Keratinocyte (primary cell): ENCODE data around the gene LTB4R2. TPM values are rescaled to one million over a fixed set of nuclear protein-coding genes. Genes with fewer than 3 reads are reported as not detected.

Source experiments
- DNase-seq: peaks from one replicate; pipeline ENCODE4 v3.0.0-alpha.2; 2011; ENCODE audit warnings: low read depth, missing footprints, low spot score
- FAIRE-seq: peaks from 2 replicates; lab custom pipeline; 2011; peaks lifted over from hg19 to GRCh38; lab: Jason Lieb, UNC
- H2AFZ ChIP-seq: 2 replicates; pipeline ENCODE4 v1.6.0; 2012; ENCODE audit warnings: low read length, control low read depth, inconsistent platforms; ENCODE audit not compliant: control insufficient read depth
- H3K27ac ChIP-seq: 2 replicates; pipeline ENCODE4 v1.5.1; 2011; ENCODE audit warnings: low read length; ENCODE audit not compliant: control insufficient read depth, insufficient read depth
- H3K27me3 ChIP-seq: 3 replicates; pipeline ENCODE4 v1.6.0; 2011; ENCODE audit warnings: low read length; ENCODE audit not compliant: control insufficient read depth, insufficient read depth; ENCODE audit errors: extremely low read depth
- H3K36me3 ChIP-seq, 2 experiments: 2 replicates in 1 of 2; 3 replicates in 1 of 2; pipeline ENCODE4 v1.5.1; 2011; ENCODE audit warnings: low read length in 2 of 2, mild to moderate bottlenecking in 1 of 2; ENCODE audit not compliant: control insufficient read depth in 2 of 2, insufficient read depth in 2 of 2; ENCODE audit errors: extremely low read depth in 1 of 2
- H3K4me1 ChIP-seq: 3 replicates; pipeline ENCODE4 v1.5.1; 2011; ENCODE audit warnings: low read length; ENCODE audit not compliant: control insufficient read depth, insufficient read depth; ENCODE audit errors: extremely low read depth
- H3K4me2 ChIP-seq: 3 replicates; pipeline ENCODE4 v1.6.0; 2011; ENCODE audit warnings: low read depth, low read length; ENCODE audit not compliant: control insufficient read depth, insufficient read depth; ENCODE audit errors: extremely low read depth
- H3K4me3 ChIP-seq, 3 experiments: fragments of 200-600 bp in 1 of 3; sonication (generic) in 1 of 3; 2 replicates in 2 of 3; 3 replicates in 1 of 3; pipeline ENCODE4 v1.5.1; 2011 to 2016; ENCODE audit warnings: low read length in 3 of 3, mild to moderate bottlenecking in 3 of 3, control low read depth in 2 of 3, inconsistent platforms in 1 of 3, low read depth in 1 of 3, mixed read lengths in 1 of 3, mixed run types in 1 of 3, moderate library complexity in 1 of 3; ENCODE audit not compliant: control insufficient read depth in 2 of 3, insufficient read depth in 2 of 3; ENCODE audit errors: extremely low read depth in 1 of 3
- H3K79me2 ChIP-seq: 2 replicates; pipeline ENCODE4 v1.6.0; 2012; ENCODE audit warnings: low read length; ENCODE audit not compliant: control insufficient read depth, insufficient read depth
- H3K9ac ChIP-seq: 3 replicates; pipeline ENCODE4 v1.6.0; 2011; ENCODE audit warnings: low read length; ENCODE audit not compliant: control insufficient read depth, insufficient read depth; ENCODE audit errors: extremely low read depth
- H3K9me1 ChIP-seq: 3 replicates; pipeline ENCODE4 v1.6.0; 2011; ENCODE audit warnings: low read length; ENCODE audit not compliant: control insufficient read depth, insufficient read depth; ENCODE audit errors: extremely low read depth
- H3K9me3 ChIP-seq: 2 replicates; pipeline ENCODE4 v1.5.1; 2012; ENCODE audit warnings: low read depth, low read length; ENCODE audit not compliant: control insufficient read depth
- H4K20me1 ChIP-seq: 3 replicates; pipeline ENCODE4 v1.6.0; 2011; ENCODE audit warnings: low read length; ENCODE audit not compliant: control insufficient read depth, insufficient read depth; ENCODE audit errors: extremely low read depth
- EZH2 ChIP-seq: IDR thresholded peaks from one replicate; pipeline ENCODE4 v1.6.1; 2012; ENCODE audit warnings: inconsistent platforms, mild to moderate bottlenecking, low read length, moderate library complexity
- dilution Hi-C: fragments of 300-500 bp; cut with MboI; formaldehyde crosslinking; loops from one replicate; pipeline ENCODE4 v1.7.0; 2020; ENCODE audit warnings: low sequenced_read_pairs; ENCODE audit not compliant: extremely low pct_ligation_motif_present
- polyA plus RNA-seq, 5 experiments: library from polyadenylated mRNA; depleted of rRNA in 3 of 5; stranded (reverse) in 3 of 5; stranded (forward) in 1 of 5; unstranded in 1 of 5; fragments of >200 nt; gene quantifications; 1 replicate in 1 of 5; 2 replicates in 3 of 5; 3 replicates in 1 of 5; pipeline versions ENCODE4 v1.2.1 to v1.2.3, GENCODE V29; 2011 to 2012; ENCODE audit warnings: missing spikeins in 2 of 5, low read depth in 1 of 5, low replicate concordance in 1 of 5
- TF ChIP-seq, protein P1 (sequence below), 3 experiments: IDR thresholded peaks in 1 of 3; conservative IDR thresholded peaks in 1 of 3; optimal IDR thresholded peaks in 1 of 3; 2 replicates in 2 of 3; 3 replicates in 1 of 3; pipeline versions ENCODE3 to v1.5.1; 2011; ENCODE audit warnings: low read length in 3 of 3, mild to moderate bottlenecking in 3 of 3, moderate library complexity in 2 of 3, control low read depth in 1 of 3, inconsistent platforms in 1 of 3; ENCODE audit not compliant: insufficient read depth in 2 of 3; ENCODE audit errors: extremely low read depth in 1 of 3

Gene LTB4R2
- polyA plus RNA-seq, 1 donor (not counting 4 experiments of a cell fraction or from before 2014, with no cell fraction given), result 7.9 TPM

- H3K36me3 ChIP-seq, result no peaks in the 10 kb centered on the region
- dilution Hi-C loops, result no loop called here
- H3K79me2 ChIP-seq, result no peaks in the 10 kb centered on the region
- H4K20me1 ChIP-seq, result no peaks in the 10 kb centered on the region
- H3K9me1 ChIP-seq, result no peaks in the 10 kb centered on the region
- no peak overlapping the region for H3K4me3 ChIP-seq
- no peak for FAIRE-seq
- H3K27me3 ChIP-seq, result peaks cover 6% of the 10 kb centered on the region
- no peak overlapping the region for H2AFZ ChIP-seq
- no peaks in the 10 kb centered on the region for H3K9me3 ChIP-seq
- no peak overlapping the region for H3K27ac ChIP-seq
- TF ChIP-seq, protein P1, sequence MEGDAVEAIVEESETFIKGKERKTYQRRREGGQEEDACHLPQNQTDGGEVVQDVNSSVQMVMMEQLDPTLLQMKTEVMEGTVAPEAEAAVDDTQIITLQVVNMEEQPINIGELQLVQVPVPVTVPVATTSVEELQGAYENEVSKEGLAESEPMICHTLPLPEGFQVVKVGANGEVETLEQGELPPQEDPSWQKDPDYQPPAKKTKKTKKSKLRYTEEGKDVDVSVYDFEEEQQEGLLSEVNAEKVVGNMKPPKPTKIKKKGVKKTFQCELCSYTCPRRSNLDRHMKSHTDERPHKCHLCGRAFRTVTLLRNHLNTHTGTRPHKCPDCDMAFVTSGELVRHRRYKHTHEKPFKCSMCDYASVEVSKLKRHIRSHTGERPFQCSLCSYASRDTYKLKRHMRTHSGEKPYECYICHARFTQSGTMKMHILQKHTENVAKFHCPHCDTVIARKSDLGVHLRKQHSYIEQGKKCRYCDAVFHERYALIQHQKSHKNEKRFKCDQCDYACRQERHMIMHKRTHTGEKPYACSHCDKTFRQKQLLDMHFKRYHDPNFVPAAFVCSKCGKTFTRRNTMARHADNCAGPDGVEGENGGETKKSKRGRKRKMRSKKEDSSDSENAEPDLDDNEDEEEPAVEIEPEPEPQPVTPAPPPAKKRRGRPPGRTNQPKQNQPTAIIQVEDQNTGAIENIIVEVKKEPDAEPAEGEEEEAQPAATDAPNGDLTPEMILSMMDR (optimal IDR thresholded peaks at IDR 0.05 in 1 of 3, IDR thresholded peaks at IDR 0.05 in 1 of 3, conservative IDR thresholded peaks at IDR 0.05 in 1 of 3; ENCODE audit: extremely low read depth in 1 of 3, insufficient read depth in 2 of 3, low read length in 3 of 3), result no peak
- no peak for TF ChIP-seq EZH2
- no peak overlapping the region for H3K9ac ChIP-seq
- no peak for DNase-seq
- H3K4me1 ChIP-seq, result peaks cover 21% of the 10 kb centered on the region
- H3K4me2 ChIP-seq, result no peak overlapping the region
These were observed 19.8 kb downstream of the LTB4R2 start for GRCh38 chr14:24329736-24330135.

GRCh38 chr14:24330973-24331674 is 21.2 kb downstream of the LTB4R2 start:
- DNase-seq, result no peak
- Histone ChIP-seq H3K4me2 (no peak overlapping the region), H3K4me1 (peaks cover 22% of the 10 kb centered on the region), H4K20me1 (no peaks in the 10 kb centered on the region), H3K9me1 (no peaks in the 10 kb centered on the region), H2AFZ (no peak overlapping the region), H3K9me3 (no peaks in the 10 kb centered on the region), H3K79me2 (no peaks in the 10 kb centered on the region), H3K9ac (no peak overlapping the region), H3K36me3 (no peaks in the 10 kb centered on the region), H3K27ac (no peak overlapping the region), H3K27me3 (peaks cover 13% of the 10 kb centered on the region), H3K4me3 (no peak overlapping the region)
- no peak for FAIRE-seq
- TF ChIP-seq, protein P1 (optimal IDR thresholded peaks at IDR 0.05 in 1 of 3, IDR thresholded peaks at IDR 0.05 in 1 of 3, conservative IDR thresholded peaks at IDR 0.05 in 1 of 3; ENCODE audit: extremely low read depth in 1 of 3, insufficient read depth in 2 of 3, low read length in 3 of 3), result no peak
- TF ChIP-seq EZH2, result no peak
- dilution Hi-C loops, result no loop called here
